Endothelial cell of umbilical vein (primary cell): ENCODE measurements around the gene NDUFB10. TPM values are rescaled to one million over a fixed set of nuclear protein-coding genes. Genes with fewer than 3 reads are reported as not detected.

ENCODE experiments used
- BruUV-seq: library from RNA; stranded (reverse); fragments of 400-500 nt; replicated peaks from 2 replicates; lab custom pipeline; 2021; lab: Mats Ljungman, UMichigan
- CTCF ChIA-PET: fragments of 300-600, 350-600 bp; sonication (Branson Sonifier 250); formaldehyde crosslinking; loops from one replicate; lab custom pipeline; 2021; ENCODE audit warnings: antibody characterized with exemption, inconsistent platforms; lab: Charles Lee
- POLR2A ChIA-PET: fragments of 300-600, 350-600 bp; sonication (Branson Sonifier 250); formaldehyde crosslinking; loops from one replicate; lab custom pipeline; 2021; ENCODE audit warnings: antibody characterized with exemption, inconsistent platforms; lab: Charles Lee
- DNase-seq: peaks from one replicate; pipeline ENCODE4 v3.0.0-alpha.2; 2011; ENCODE audit warnings: low read depth, low spot score
- FAIRE-seq: peaks from 2 replicates; lab custom pipeline; 2011; peaks lifted over from hg19 to GRCh38; lab: Jason Lieb, UNC
- H2AFZ ChIP-seq: 2 replicates; pipeline ENCODE4 v1.6.0; 2012; ENCODE audit warnings: low read depth, low read length, control low read depth, inconsistent platforms
- H3K27ac ChIP-seq: 2 replicates; pipeline ENCODE4 v1.5.1; 2011; ENCODE audit warnings: low read depth, mild to moderate bottlenecking, control low read depth, low read length, moderate library complexity; ENCODE audit not compliant: insufficient read depth
- H3K27me3 ChIP-seq, 2 experiments: 2 replicates each; pipeline versions ENCODE4 v1.6.0 to v1.6.1; 2011; ENCODE audit warnings: low read length in 2 of 2, mixed read lengths in 1 of 2; ENCODE audit not compliant: control insufficient read depth in 2 of 2, insufficient read depth in 2 of 2
- H3K36me3 ChIP-seq, 2 experiments: 2 replicates in 1 of 2; 3 replicates in 1 of 2; pipeline ENCODE4 v1.5.1; 2011; ENCODE audit warnings: low read length in 2 of 2, mild to moderate bottlenecking in 1 of 2, moderate library complexity in 1 of 2; ENCODE audit not compliant: control insufficient read depth in 2 of 2, insufficient read depth in 2 of 2; ENCODE audit errors: extremely low read depth in 1 of 2
- H3K4me1 ChIP-seq: 3 replicates; pipeline ENCODE4 v1.5.1; 2011; ENCODE audit warnings: mild to moderate bottlenecking, low read length; ENCODE audit not compliant: control insufficient read depth, insufficient read depth; ENCODE audit errors: extremely low read depth
- H3K4me2 ChIP-seq: 2 replicates; pipeline ENCODE4 v1.6.1; 2011; ENCODE audit warnings: low read length, control low read depth, mixed read lengths; ENCODE audit not compliant: insufficient read depth
- H3K4me3 ChIP-seq, 3 experiments: fragments of 200-600 bp in 1 of 3; sonication (generic), shearing (Covaris generic) in 1 of 3; replicated peaks in 1 of 3; 2 replicates each; pipeline ENCODE4 v1.5.1; 2011 to 2016; ENCODE audit warnings: control low read depth in 3 of 3, low read length in 3 of 3, mild to moderate bottlenecking in 2 of 3, inconsistent platforms in 1 of 3, low read depth in 1 of 3, moderate library complexity in 1 of 3; ENCODE audit not compliant: insufficient read depth in 1 of 3
- H3K79me2 ChIP-seq: 2 replicates; pipeline ENCODE4 v1.6.0; 2012; ENCODE audit warnings: low read length, inconsistent platforms; ENCODE audit not compliant: control insufficient read depth, insufficient read depth
- H3K9ac ChIP-seq: replicated peaks from 2 replicates; pipeline ENCODE3; 2011; ENCODE audit warnings: low read length, control low read depth; ENCODE audit not compliant: insufficient read depth; ENCODE audit errors: extremely low read depth
- H3K9me1 ChIP-seq: replicated peaks from 3 replicates; pipeline ENCODE4 v1.6.0; 2011; ENCODE audit warnings: mild to moderate bottlenecking, low read length; ENCODE audit not compliant: control insufficient read depth, insufficient read depth; ENCODE audit errors: extremely low read depth
- H3K9me3 ChIP-seq: replicated peaks from 2 replicates; pipeline ENCODE4 v1.5.1; 2012; ENCODE audit warnings: low read length, inconsistent platforms; ENCODE audit not compliant: control insufficient read depth, insufficient read depth
- H4K20me1 ChIP-seq: replicated peaks from 2 replicates; pipeline ENCODE3; 2011; ENCODE audit warnings: mild to moderate bottlenecking, low read length; ENCODE audit not compliant: control insufficient read depth, insufficient read depth; ENCODE audit errors: extremely low read depth
- EZH2 ChIP-seq: IDR thresholded peaks from 2 replicates; pipeline ENCODE4 v1.6.1; 2012; ENCODE audit warnings: borderline replicate concordance, low read depth, mild to moderate bottlenecking, moderate library complexity, low read length, inconsistent platforms; ENCODE audit not compliant: severe bottlenecking
- FOS ChIP-seq: IDR thresholded peaks from 2 replicates; pipeline ENCODE4 v1.6.1; 2011; ENCODE audit warnings: mild to moderate bottlenecking, low read length, moderate library complexity, borderline replicate concordance; ENCODE audit not compliant: insufficient read depth
- GATA2 ChIP-seq: IDR thresholded peaks from 2 replicates; pipeline ENCODE4 v1.7.0; 2011; ENCODE audit warnings: low read depth, mild to moderate bottlenecking, moderate library complexity, mixed read lengths, low read length; ENCODE audit not compliant: insufficient read length, insufficient read depth
- JUN ChIP-seq: IDR thresholded peaks from 2 replicates; pipeline ENCODE4 v1.6.1; 2011; ENCODE audit warnings: borderline replicate concordance, low read depth; ENCODE audit not compliant: insufficient read length, insufficient read depth
- MAX ChIP-seq: IDR thresholded peaks from 2 replicates; pipeline ENCODE4 v1.6.1; 2011; ENCODE audit not compliant: insufficient read depth, insufficient read length
- MYC ChIP-seq: IDR thresholded peaks from one replicate; pipeline ENCODE4 v1.6.1; 2011; ENCODE audit warnings: mild to moderate bottlenecking, low read depth, low read length
- POLR2A ChIP-seq: IDR thresholded peaks from 2 replicates; pipeline ENCODE4 v1.6.1; 2012; ENCODE audit warnings: low read depth, mild to moderate bottlenecking, control low read depth, low read length
- POLR2AphosphoS5 ChIP-seq: IDR thresholded peaks from 2 replicates; pipeline ENCODE4 v1.6.1; 2012; ENCODE audit warnings: low read depth, mild to moderate bottlenecking, control low read depth, low read length, moderate library complexity; ENCODE audit not compliant: insufficient read depth
- dilution Hi-C: fragments of 300-500 bp; cut with MboI; formaldehyde crosslinking; loops from one replicate; pipeline ENCODE4 v1.15.0; 2019; ENCODE audit warnings: low sequenced_read_pairs; ENCODE audit not compliant: extremely low pct_ligation_motif_present
- intact Hi-C: fragments of 100-400 bp; cut with micrococcal nuclease; formaldehyde crosslinking; loops from one replicate; pipeline ENCODE4 v1.10.0; 2022
- polyA plus RNA-seq, 4 experiments: library from polyadenylated mRNA; depleted of rRNA in 3 of 4; stranded (reverse) in 3 of 4; unstranded in 1 of 4; fragments of >200 nt; gene quantifications; 2 replicates each; pipeline versions ENCODE4 v1.2.1 to v1.2.3, GENCODE V29; 2011 to 2012; ENCODE audit warnings: missing spikeins in 1 of 4
- total RNA-seq: library from RNA; stranded (reverse); gene quantifications from 2 replicates; pipeline ENCODE4 v1.2.3, GENCODE V29; 2021
- TF ChIP-seq, protein P1 (sequence below), 2 donors: IDR thresholded peaks; 1 replicate in 1 of 2; 2 replicates in 1 of 2; pipeline ENCODE4 v1.5.1; 2011; ENCODE audit warnings: low read length in 2 of 2, mild to moderate bottlenecking in 2 of 2, moderate library complexity in 2 of 2, control low read depth in 1 of 2, inconsistent platforms in 1 of 2, low read depth in 1 of 2; ENCODE audit not compliant: insufficient read depth in 1 of 2; ENCODE audit errors: extremely low read depth in 1 of 2

Gene NDUFB10
- total and polyA plus RNA-seq, 2 donors (not counting 3 experiments of a cell fraction or from before 2014, with no cell fraction given): 124 to 167 TPM

GRCh38 chr16:2001035-2001434 lies 41.7 kb downstream of the NDUFB10 start:
- FAIRE-seq (no peak), DNase-seq (no peak)
- Histone ChIP-seq H3K9me1 (no peaks in the 10 kb centered on the region), H3K4me1 (peaks cover 18% of the 10 kb centered on the region), H3K27me3 (no peaks in the 10 kb centered on the region), H3K9ac (no peak overlapping the region), H3K79me2 (peaks cover 34% of the 10 kb centered on the region), H2AFZ (no peak overlapping the region), H3K4me2 (no peak overlapping the region), H4K20me1 (no peaks in the 10 kb centered on the region), H3K9me3 (no peaks in the 10 kb centered on the region), H3K36me3 (peaks cover 0 to 53% of the 10 kb centered on the region in 2 experiments), H3K27ac (no peak overlapping the region), H3K4me3 (no peak overlapping the region)
- dilution Hi-C loops (no loop called here), intact Hi-C loops (no loop called here)
- TF ChIP-seq POLR2A (no peak), GATA2 (no peak), MAX (no peak), POLR2AphosphoS5 (no peak), EZH2 (no peak), FOS (no peak), JUN (no peak), MYC (no peak)
- TF ChIP-seq, protein P1, sequence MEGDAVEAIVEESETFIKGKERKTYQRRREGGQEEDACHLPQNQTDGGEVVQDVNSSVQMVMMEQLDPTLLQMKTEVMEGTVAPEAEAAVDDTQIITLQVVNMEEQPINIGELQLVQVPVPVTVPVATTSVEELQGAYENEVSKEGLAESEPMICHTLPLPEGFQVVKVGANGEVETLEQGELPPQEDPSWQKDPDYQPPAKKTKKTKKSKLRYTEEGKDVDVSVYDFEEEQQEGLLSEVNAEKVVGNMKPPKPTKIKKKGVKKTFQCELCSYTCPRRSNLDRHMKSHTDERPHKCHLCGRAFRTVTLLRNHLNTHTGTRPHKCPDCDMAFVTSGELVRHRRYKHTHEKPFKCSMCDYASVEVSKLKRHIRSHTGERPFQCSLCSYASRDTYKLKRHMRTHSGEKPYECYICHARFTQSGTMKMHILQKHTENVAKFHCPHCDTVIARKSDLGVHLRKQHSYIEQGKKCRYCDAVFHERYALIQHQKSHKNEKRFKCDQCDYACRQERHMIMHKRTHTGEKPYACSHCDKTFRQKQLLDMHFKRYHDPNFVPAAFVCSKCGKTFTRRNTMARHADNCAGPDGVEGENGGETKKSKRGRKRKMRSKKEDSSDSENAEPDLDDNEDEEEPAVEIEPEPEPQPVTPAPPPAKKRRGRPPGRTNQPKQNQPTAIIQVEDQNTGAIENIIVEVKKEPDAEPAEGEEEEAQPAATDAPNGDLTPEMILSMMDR (IDR thresholded peaks at IDR 0.05; ENCODE audit: extremely low read depth in 1 of 2, insufficient read depth in 1 of 2, low read depth in 1 of 2, low read length in 2 of 2): no peak
- ChIA-PET POLR2A (no interaction called here), CTCF (interaction anchor here (1.9 kb wide), 1 partner anchor 140 kb away, joined by 12 read pairs; no protein-coding TSS in a partner anchor)
- no TSS peak for BruUV-seq
